H9 (cell line): Measurements from ENCODE around the gene KEL. TPM values are rescaled to one million over a fixed set of nuclear protein-coding genes. Genes with fewer than 3 reads are reported as not detected.

ENCODE experiments used
- DNase-seq: peaks from one replicate; pipeline ENCODE4 v3.0.0-alpha.2; 2017
- H2AFZ ChIP-seq: one replicate; pipeline ENCODE4 v1.6.1; 2013; ENCODE audit warnings: mild to moderate bottlenecking, low read length, control low read depth, moderate library complexity
- H2AK5ac ChIP-seq: 2 replicates; pipeline ENCODE4 v1.6.1; 2013; ENCODE audit warnings: low read length, control low read depth, mixed read lengths; ENCODE audit not compliant: insufficient read length
- H2BK120ac ChIP-seq: one replicate; pipeline ENCODE4 v1.6.1; 2013; ENCODE audit warnings: low read depth, mild to moderate bottlenecking, low read length, control low read depth, inconsistent platforms; ENCODE audit not compliant: poor library complexity, severe bottlenecking
- H2BK12ac ChIP-seq: 2 replicates; pipeline ENCODE4 v1.6.1; 2013; ENCODE audit warnings: low read length, control low read depth, mixed read lengths, low read depth; ENCODE audit not compliant: insufficient read length
- H2BK15ac ChIP-seq: 2 replicates; pipeline ENCODE4 v1.6.1; 2013; ENCODE audit warnings: low read depth, low read length, control low read depth
- H2BK20ac ChIP-seq: one replicate; pipeline ENCODE4 v1.6.1; 2013; ENCODE audit warnings: low read depth, mild to moderate bottlenecking, low read length, control low read depth, inconsistent platforms; ENCODE audit not compliant: poor library complexity, severe bottlenecking
- H2BK5ac ChIP-seq: 2 replicates; pipeline ENCODE4 v1.6.1; 2013; ENCODE audit warnings: low read length, control low read depth, mixed read lengths; ENCODE audit not compliant: insufficient read length
- H3K14ac ChIP-seq: 2 replicates; pipeline ENCODE4 v1.6.1; 2013; ENCODE audit warnings: low read length, control low read depth; ENCODE audit not compliant: insufficient read depth
- H3K18ac ChIP-seq: 2 replicates; pipeline ENCODE4 v1.6.1; 2013; ENCODE audit warnings: low read depth, mild to moderate bottlenecking, mixed read lengths, low read length, control low read depth; ENCODE audit not compliant: insufficient read length
- H3K23ac ChIP-seq: 2 replicates; pipeline ENCODE4 v1.6.1; 2013; ENCODE audit warnings: low read length, control low read depth, mixed read lengths, low read depth; ENCODE audit not compliant: insufficient read length
- H3K23me2 ChIP-seq: 2 replicates; pipeline ENCODE4 v1.6.1; 2013; ENCODE audit warnings: low read depth, mild to moderate bottlenecking, mixed read lengths, low read length, control low read depth; ENCODE audit not compliant: insufficient read length, poor library complexity, severe bottlenecking
- H3K27ac ChIP-seq: 2 replicates; pipeline ENCODE4 v1.5.1; 2013; ENCODE audit warnings: low read length, control low read depth, mixed read lengths, low read depth; ENCODE audit not compliant: insufficient read length
- H3K27me3 ChIP-seq: 2 replicates; pipeline ENCODE4 v1.6.1; 2013; ENCODE audit warnings: low read length, control low read depth, inconsistent platforms; ENCODE audit not compliant: insufficient read depth
- H3K4ac ChIP-seq: 2 replicates; pipeline ENCODE4 v1.6.1; 2013; ENCODE audit warnings: low read depth, mild to moderate bottlenecking, control low read depth, inconsistent platforms, low read length, moderate library complexity
- H3K4me1 ChIP-seq: 2 replicates; pipeline ENCODE4 v1.6.1; 2013; ENCODE audit warnings: low read length, control low read depth, inconsistent platforms; ENCODE audit not compliant: insufficient read depth
- H3K4me2 ChIP-seq: 2 replicates; pipeline ENCODE4 v1.6.1; 2013; ENCODE audit warnings: low read length, control low read depth, mixed read lengths; ENCODE audit not compliant: insufficient read length, insufficient read depth
- H3K56ac ChIP-seq: 2 replicates; pipeline ENCODE4 v1.6.1; 2013; ENCODE audit warnings: low read depth, mild to moderate bottlenecking, mixed read lengths, low read length, control low read depth; ENCODE audit not compliant: insufficient read length
- H3K79me1 ChIP-seq: 2 replicates; pipeline ENCODE4 v1.6.1; 2013; ENCODE audit warnings: low read depth, mild to moderate bottlenecking, moderate library complexity, low read length, control low read depth, inconsistent platforms; ENCODE audit not compliant: insufficient read depth, poor library complexity, severe bottlenecking
- H3K79me2 ChIP-seq: 2 replicates; pipeline ENCODE4 v1.6.1; 2013; ENCODE audit warnings: low read length, control low read depth, inconsistent platforms; ENCODE audit not compliant: insufficient read depth
- H3K9ac ChIP-seq: 2 replicates; pipeline ENCODE4 v1.6.1; 2013; ENCODE audit warnings: low read length, control low read depth, mixed read lengths; ENCODE audit not compliant: insufficient read length; ENCODE audit errors: extremely low read depth
- H3K9me3 ChIP-seq: one replicate; pipeline ENCODE4 v1.6.1; 2013; ENCODE audit warnings: low read depth, low read length, inconsistent platforms; ENCODE audit not compliant: control insufficient read depth
- H3T11ph ChIP-seq: one replicate; pipeline ENCODE4 v1.6.1; 2013; ENCODE audit warnings: mild to moderate bottlenecking, low read length, control low read depth, inconsistent platforms
- H4K20me1 ChIP-seq: one replicate; pipeline ENCODE4 v1.6.1; 2013; ENCODE audit not compliant: control insufficient read depth, insufficient read length, insufficient read depth
- H4K5ac ChIP-seq: 2 replicates; pipeline ENCODE4 v1.6.1; 2013; ENCODE audit warnings: low read depth, mild to moderate bottlenecking, mixed read lengths, low read length, control low read depth; ENCODE audit not compliant: insufficient read length
- H4K8ac ChIP-seq: replicated peaks from 2 replicates; pipeline ENCODE4 v1.6.1; 2013; ENCODE audit warnings: low read length, control low read depth, mixed read lengths, low read depth; ENCODE audit not compliant: insufficient read length
- H4K91ac ChIP-seq: 2 replicates; pipeline ENCODE4 v1.6.1; 2013; ENCODE audit warnings: low read depth, mild to moderate bottlenecking, moderate library complexity, mixed read lengths, low read length, control low read depth; ENCODE audit not compliant: insufficient read length
- H3K27ac Mint-ChIP-seq, 3 experiments: 2 replicates in 2 of 3; 3 replicates in 1 of 3; pipeline ENCODE4 v1.8.0; 2020 to 2021; ENCODE audit warnings: mixed read lengths in 3 of 3, mild to moderate bottlenecking in 1 of 3, moderate library complexity in 1 of 3
- H3K27me3 Mint-ChIP-seq: 2 replicates; pipeline ENCODE4 v1.8.0; 2021; ENCODE audit warnings: low read depth, mild to moderate bottlenecking, moderate library complexity, mixed read lengths
- H3K36me3 Mint-ChIP-seq, 3 experiments: 2 replicates in 2 of 3; 3 replicates in 1 of 3; pipeline ENCODE4 v1.8.0; 2020 to 2021; ENCODE audit warnings: low read depth in 3 of 3, mixed read lengths in 3 of 3; ENCODE audit not compliant: insufficient read depth in 1 of 3
- H3K4me1 Mint-ChIP-seq, 2 experiments: 2 replicates each; pipeline ENCODE4 v1.8.0; 2020; ENCODE audit warnings: mixed read lengths in 2 of 2
- H3K4me3 Mint-ChIP-seq, 2 experiments: 2 replicates in 1 of 2; 3 replicates in 1 of 2; pipeline ENCODE4 v1.8.0; 2020 to 2021; ENCODE audit warnings: mild to moderate bottlenecking in 2 of 2, mixed read lengths in 2 of 2, moderate library complexity in 1 of 2
- H3K9me3 Mint-ChIP-seq, 2 experiments: 2 replicates in 1 of 2; 3 replicates in 1 of 2; pipeline ENCODE4 v1.8.0; 2020; ENCODE audit warnings: mild to moderate bottlenecking in 2 of 2, mixed read lengths in 2 of 2, moderate library complexity in 1 of 2
- WGBS: extraction: QIAGEN DNeasy Blood & Tissue Kit; methylation state at CpG from one replicate; pipeline ENCODE4 v1.1.7; 2013; ENCODE audit warnings: missing lambda C conversion rate, low lambda C conversion rate, mixed read lengths; ENCODE audit not compliant: insufficient read length; ENCODE audit errors: extremely low coverage; 5-methylcytosine and 5-hydroxymethylcytosine counted together
- total RNA-seq: library from RNA; stranded (reverse); gene quantifications from 2 replicates; pipeline ENCODE4 v1.2.1, GENCODE V29; 2021
- TF ChIP-seq, protein P1 (sequence below): fragments of 200-600 bp; sonication (generic); conservative IDR thresholded peaks from 3 replicates; pipeline ENCODE4 v1.8.0; 2021; ENCODE audit warnings: antibody characterized with exemption, mild to moderate bottlenecking

Gene KEL
- total RNA-seq, 1 experiment from 2014 or later: 1.5 TPM

DNA sequence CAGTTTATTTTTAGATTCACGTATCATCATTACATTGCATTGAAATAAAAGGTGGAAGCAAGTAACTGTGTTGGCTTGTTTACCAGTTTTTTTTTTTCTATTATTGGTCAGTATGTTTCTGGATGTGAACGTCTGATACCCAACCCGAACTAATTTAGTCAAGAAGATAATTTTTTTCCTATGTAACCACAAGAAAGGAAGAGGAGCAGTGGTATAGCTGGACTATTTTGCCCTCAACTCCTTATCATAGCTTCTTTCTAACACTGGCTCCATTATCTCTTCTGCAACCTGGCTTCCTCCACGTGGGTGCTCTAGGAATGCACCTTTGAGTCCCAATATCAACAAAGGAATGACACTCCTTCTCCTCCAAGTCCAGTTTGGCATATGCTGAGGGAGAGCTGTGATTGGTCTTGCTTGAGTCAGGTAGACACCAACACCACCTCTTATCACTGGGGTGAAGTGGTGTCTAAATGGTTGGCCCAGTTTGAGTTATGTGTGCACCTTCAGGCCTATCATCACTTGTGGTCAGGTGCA, 35.4 kb upstream of the KEL start:
- Histone ChIP-seq H4K91ac (no peak overlapping the region), H3K56ac (no peak overlapping the region), H3K18ac (no peak overlapping the region), H2BK15ac (0 out of 2 replicates have a peak overlapping the region, but pooled peaks have one; percentile 75), H3K79me2 (no peaks in the 10 kb centered on the region), H3T11ph (no peak overlapping the region), H3K14ac (no peak overlapping the region), H3K9me3 (no peaks in the 10 kb centered on the region), H3K23ac (no peak overlapping the region), H3K4me1 (no peaks in the 10 kb centered on the region; the same call in 1 of the 2 replicates), H2BK120ac (no peak overlapping the region), H2BK20ac (no peak overlapping the region), H2AK5ac (no peak overlapping the region), H3K9ac (no peak overlapping the region), H3K27me3 (no peaks in the 10 kb centered on the region), H4K5ac (no peak overlapping the region), H4K20me1 (no peaks in the 10 kb centered on the region), H2AFZ (no peak overlapping the region), H2BK12ac (no peak overlapping the region), H3K4me2 (no peak overlapping the region), H2BK5ac (no peak overlapping the region), H3K23me2 (no peaks in the 10 kb centered on the region), H4K8ac (no peak overlapping the region), H3K79me1 (no peaks in the 10 kb centered on the region), H3K4ac (no peak overlapping the region), H3K27ac (no peak overlapping the region)
- no peak overlapping the region for H3K4me3 Mint-ChIP-seq
- H3K36me3 Mint-ChIP-seq: no peaks in the 10 kb centered on the region; a peak in 2 of 7 replicates
- H3K27me3 Mint-ChIP-seq: no peaks in the 10 kb centered on the region
- WGBS: no CpG with 5 or more reads among the region's 4 CpGs
- H3K27ac Mint-ChIP-seq: no peak overlapping the region
- TF ChIP-seq, protein P1, sequence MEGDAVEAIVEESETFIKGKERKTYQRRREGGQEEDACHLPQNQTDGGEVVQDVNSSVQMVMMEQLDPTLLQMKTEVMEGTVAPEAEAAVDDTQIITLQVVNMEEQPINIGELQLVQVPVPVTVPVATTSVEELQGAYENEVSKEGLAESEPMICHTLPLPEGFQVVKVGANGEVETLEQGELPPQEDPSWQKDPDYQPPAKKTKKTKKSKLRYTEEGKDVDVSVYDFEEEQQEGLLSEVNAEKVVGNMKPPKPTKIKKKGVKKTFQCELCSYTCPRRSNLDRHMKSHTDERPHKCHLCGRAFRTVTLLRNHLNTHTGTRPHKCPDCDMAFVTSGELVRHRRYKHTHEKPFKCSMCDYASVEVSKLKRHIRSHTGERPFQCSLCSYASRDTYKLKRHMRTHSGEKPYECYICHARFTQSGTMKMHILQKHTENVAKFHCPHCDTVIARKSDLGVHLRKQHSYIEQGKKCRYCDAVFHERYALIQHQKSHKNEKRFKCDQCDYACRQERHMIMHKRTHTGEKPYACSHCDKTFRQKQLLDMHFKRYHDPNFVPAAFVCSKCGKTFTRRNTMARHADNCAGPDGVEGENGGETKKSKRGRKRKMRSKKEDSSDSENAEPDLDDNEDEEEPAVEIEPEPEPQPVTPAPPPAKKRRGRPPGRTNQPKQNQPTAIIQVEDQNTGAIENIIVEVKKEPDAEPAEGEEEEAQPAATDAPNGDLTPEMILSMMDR: no peak
- H3K9me3 Mint-ChIP-seq: peaks cover 8 to 9% of the 10 kb centered on the region in 2 experiments; a peak in 4 of 5 replicates
- DNase-seq: no peak
- no peaks in the 10 kb centered on the region for H3K4me1 Mint-ChIP-seq
